ENCODE measurements around the gene AKT1.
A peak's percentile ranks its signal among the peaks of the same experiment; 100 is the strongest.
"Not testable (repeated sequence)": the region's sequence is repeated elsewhere in the genome, so short reads cannot be mapped to it uniquely, and the experiment has no call there.

Gene AKT1

GRCh38 chr14:104753528-104754212 is 41.9 kb downstream of the AKT1 start:
- no peak for DNase-seq (ENCODE audit: low read depth in 3 of 3)

- peak; percentile 99 for DNase-seq (ENCODE audit: low read depth in 3 of 3)
Measured at GRCh38 chr14:104752735-104753527, 42.6 kb downstream of the AKT1 start, which contains the start of gene SIVA1. SIVA1 (plus strand) TSS chr14:104753147; CDS start chr14:104753202, 55 bp downstream.

GRCh38 chr14:104752423-104752734 is 43.2 kb downstream of the AKT1 start:
- DNase-seq (ENCODE audit: low read depth in 3 of 3): no peak

- DNase-seq (ENCODE audit: low read depth in 3 of 3): no peak
Measured at GRCh38 chr14:104751539-104752422, 43.8 kb downstream of the AKT1 start.

GRCh38 chr14:104750753-104751057 is 44.8 kb downstream of the AKT1 start:
- not testable (repeated sequence) for DNase-seq (ENCODE audit: low read depth in 3 of 3)

- no peak for DNase-seq (ENCODE audit: low read depth in 3 of 3)
Measured at GRCh38 chr14:104750056-104750752, 45.3 kb downstream of the AKT1 start.

GRCh38 chr14:104749111-104749649 is 46.4 kb downstream of the AKT1 start:
- no peak for DNase-seq (ENCODE audit: low read depth in 3 of 3)

- DNase-seq (ENCODE audit: low read depth in 3 of 3): no peak
Measured at GRCh38 chr14:104747876-104748275, 47.7 kb downstream of the AKT1 start.

- DNase-seq (ENCODE audit: low read depth in 3 of 3): no peak
Measured at GRCh38 chr14:104746934-104747481, 48.5 kb downstream of the AKT1 start.

- no peak for DNase-seq (ENCODE audit: low read depth in 3 of 3)
Measured at GRCh38 chr14:104746071-104746545, 49.4 kb downstream of the AKT1 start.

GRCh38 chr14:104745431-104745830 is 50.1 kb downstream of the AKT1 start:
- DNase-seq (ENCODE audit: low read depth in 3 of 3): no peak

- no peak for DNase-seq (ENCODE audit: low read depth in 3 of 3)
Measured at GRCh38 chr14:104744484-104744883, 51.1 kb downstream of the AKT1 start.

- DNase-seq (ENCODE audit: low read depth in 3 of 3): no peak
Measured at GRCh38 chr14:104743461-104744380, 51.8 kb downstream of the AKT1 start.

GRCh38 chr14:104742586-104743455 is 52.7 kb downstream of the AKT1 start:
- no peak for DNase-seq (ENCODE audit: low read depth in 3 of 3)

GRCh38 chr14:104741803-104742251 is 53.7 kb downstream of the AKT1 start:
- DNase-seq (ENCODE audit: low read depth in 3 of 3): no peak

- no peak for DNase-seq (ENCODE audit: low read depth in 3 of 3)
Measured at GRCh38 chr14:104741108-104741802, 54.3 kb downstream of the AKT1 start.

GRCh38 chr14:104739546-104740516 is 55.7 kb downstream of the AKT1 start:
- no peak for DNase-seq (ENCODE audit: low read depth in 3 of 3)

All from stimulated activated CD4-positive, alpha-beta T cell treated with anti-CD3 and anti-CD28 coated beads, TNF-alpha, amount 100 ng/mL, for 4 hours (primary cell).